HG03108 (cell line): ENCODE data around the gene VPS16.

Experiments
- ATAC-seq: cut with Tn5 transposase; IDR thresholded peaks from one replicate; pipeline ENCODE4 v1.9.1; 2021; ENCODE audit warnings: moderate library complexity; ENCODE audit not compliant: unreplicated experiment

VPS16 gene

GRCh38 chr20:2840138-2840966, at the start of gene VPS16, which contains the start of gene PCED1A:
TSS of gene VPS16 (plus strand) at chr20:2840745. CDS start at chr20:2840775, 30 bp downstream.
TSS of gene PCED1A (minus strand) at chr20:2840655. CDS start at chr20:2839912, 743 bp downstream.
- peak; percentile 94 for ATAC-seq

GRCh38 chr20:2793471-2793870, 47.1 kb upstream of the VPS16 start:
- ATAC-seq: no peak

- no peak for ATAC-seq
These were observed 46.3 kb upstream of the VPS16 start for GRCh38 chr20:2794202-2794748.

- ATAC-seq: no peak
These were observed 45.6 kb upstream of the VPS16 start for GRCh38 chr20:2794866-2795447.

DNA sequence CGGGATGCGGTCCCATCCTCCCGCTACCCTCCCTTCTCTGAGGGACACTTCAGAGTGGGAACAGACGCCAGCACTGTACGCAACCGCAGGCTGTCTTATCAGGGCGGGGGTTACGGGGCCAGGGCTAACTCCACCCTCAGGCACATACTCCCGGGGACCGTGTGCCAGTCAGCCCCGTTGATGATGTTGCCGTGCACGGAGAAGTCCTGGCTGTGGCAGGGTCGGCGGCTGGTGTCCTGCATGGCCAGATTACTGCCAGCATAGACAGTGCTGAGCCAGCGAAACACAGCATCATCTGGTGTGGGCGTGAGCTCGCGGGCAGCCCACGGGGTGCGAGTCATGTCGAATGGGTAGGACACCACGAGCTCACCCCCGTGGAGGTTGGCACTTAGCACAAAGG, 45.1 kb upstream of the VPS16 start:
- no peak for ATAC-seq

DNA sequence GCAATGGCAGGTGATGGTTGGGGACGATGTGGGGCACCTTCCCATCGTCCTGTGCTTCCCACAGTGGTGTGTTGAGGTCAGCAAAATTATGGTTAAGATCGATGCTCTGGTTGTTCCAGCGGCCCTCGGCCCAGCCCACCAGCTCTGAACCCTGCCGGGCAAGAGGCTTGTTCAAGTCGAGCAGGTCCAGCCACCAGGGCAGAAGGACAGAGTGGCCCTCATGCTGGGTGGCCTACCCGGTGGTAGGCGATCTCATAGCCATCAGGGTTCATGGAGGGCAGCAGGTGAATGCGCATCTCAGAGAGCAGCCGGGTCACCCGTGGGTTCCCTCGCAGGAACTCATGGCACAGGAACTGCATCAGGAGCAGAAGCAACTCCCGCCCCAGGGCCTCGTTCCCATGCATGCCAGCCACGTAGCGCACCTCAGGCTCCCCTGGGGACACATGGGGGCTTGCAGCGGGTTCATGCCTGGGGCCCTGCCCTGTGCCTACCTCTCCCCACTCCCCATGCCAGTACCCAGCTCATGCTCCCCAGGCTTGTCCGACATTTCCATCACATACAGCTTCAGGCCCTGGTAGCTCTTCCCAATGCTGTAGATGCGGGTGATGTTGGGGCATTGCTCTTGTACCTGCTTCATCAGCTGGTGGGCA, 44.4 kb upstream of the VPS16 start:
- no peak for ATAC-seq

GRCh38 chr20:2797136-2797983, 43.2 kb upstream of the VPS16 start:
- ATAC-seq: no peak

DNA sequence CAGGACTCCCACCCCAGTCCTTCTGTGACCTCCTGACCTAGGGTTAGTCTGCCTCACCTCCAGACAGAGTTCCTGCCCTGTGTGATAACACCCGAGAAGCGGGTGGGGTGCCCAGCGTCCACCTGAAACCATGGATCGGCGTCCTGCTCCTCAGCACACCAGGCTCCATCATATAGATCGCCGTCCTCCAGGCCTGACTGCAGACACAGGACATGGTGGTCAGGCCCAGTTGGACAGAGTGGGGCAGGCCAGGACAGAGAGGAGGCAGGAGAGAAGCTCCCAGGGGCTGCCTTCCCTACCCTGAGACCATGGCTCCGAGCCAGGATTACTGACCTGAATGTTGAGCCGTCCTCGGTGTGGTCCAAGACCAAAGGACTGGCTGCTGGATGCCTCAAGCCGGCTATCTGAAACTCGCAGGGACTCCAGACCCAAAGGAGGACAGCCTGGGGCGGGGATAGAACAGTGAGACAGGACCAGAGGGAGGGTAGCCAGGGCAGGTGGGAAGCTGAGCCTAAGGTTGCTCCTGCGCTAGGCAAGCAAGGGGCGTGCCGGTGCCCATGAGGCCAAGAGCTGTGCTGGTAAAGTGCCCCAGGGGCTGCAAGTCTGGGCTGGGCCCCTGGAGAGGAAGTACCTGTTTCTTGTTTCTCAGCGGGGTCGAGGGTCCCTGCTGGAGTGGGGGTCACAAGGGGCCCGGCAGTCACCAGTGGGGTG, 42.3 kb upstream of the VPS16 start:
- no peak for ATAC-seq

- no peak for ATAC-seq
These were observed 41.7 kb upstream of the VPS16 start for GRCh38 chr20:2798814-2799213.

- no peak for ATAC-seq
These were observed 41.3 kb upstream of the VPS16 start for GRCh38 chr20:2799271-2799670.

DNA sequence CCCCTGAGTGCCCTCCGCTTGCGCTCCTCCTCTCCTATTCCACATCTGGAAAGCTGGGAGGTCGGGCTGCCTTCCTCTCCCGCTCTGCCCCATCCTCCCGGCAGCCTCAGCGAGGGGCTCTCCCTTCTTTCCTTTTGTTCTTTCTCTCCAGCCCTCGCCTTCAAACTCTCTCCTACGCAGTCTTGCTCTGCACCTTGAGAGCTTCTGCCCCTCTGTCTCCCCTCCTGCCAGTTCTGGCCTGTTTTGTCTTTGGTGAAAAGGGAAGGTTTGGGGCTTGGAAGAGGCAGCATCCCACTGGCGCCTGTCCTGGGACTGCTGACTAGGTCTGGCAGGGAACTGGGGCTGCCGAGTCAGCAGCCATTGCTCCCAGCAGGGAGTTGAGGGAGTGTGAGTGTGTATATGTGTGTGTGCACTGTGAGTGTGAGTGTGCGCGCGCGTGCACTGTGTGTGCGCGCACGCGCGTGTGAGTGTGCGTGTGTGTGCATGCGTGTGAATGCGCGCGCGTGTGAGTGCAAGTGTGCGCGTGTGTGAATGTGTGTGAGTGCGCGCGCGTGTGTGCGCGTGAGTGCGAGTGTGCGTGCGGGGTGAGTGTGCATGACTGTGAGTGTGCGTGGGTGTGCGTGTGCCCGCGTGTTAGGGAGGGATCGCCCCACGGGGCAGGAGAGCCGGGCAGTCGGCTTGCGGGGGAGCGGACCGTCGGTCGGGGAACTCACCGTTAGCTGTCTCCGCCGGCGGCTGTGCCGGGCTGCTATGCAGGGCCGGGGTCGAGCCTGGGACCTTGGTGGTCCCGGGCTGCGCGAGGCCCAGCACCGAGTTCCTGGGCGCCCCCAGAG, 40.6 kb upstream of the VPS16 start:
- ATAC-seq: peak; percentile 10

- ATAC-seq: peak; percentile 34
These were observed 39.8 kb upstream of the VPS16 start, which contains the start of gene CPXM1 for GRCh38 chr20:2800521-2801285. TSS of gene CPXM1 (minus strand) at chr20:2800627. CDS start at chr20:2800572, 55 bp downstream.

- ATAC-seq: peak; percentile 17
These were observed 39.2 kb upstream of the VPS16 start for GRCh38 chr20:2801286-2801728.

- no peak for ATAC-seq
These were observed 36.3 kb upstream of the VPS16 start for GRCh38 chr20:2804041-2804828.

DNA sequence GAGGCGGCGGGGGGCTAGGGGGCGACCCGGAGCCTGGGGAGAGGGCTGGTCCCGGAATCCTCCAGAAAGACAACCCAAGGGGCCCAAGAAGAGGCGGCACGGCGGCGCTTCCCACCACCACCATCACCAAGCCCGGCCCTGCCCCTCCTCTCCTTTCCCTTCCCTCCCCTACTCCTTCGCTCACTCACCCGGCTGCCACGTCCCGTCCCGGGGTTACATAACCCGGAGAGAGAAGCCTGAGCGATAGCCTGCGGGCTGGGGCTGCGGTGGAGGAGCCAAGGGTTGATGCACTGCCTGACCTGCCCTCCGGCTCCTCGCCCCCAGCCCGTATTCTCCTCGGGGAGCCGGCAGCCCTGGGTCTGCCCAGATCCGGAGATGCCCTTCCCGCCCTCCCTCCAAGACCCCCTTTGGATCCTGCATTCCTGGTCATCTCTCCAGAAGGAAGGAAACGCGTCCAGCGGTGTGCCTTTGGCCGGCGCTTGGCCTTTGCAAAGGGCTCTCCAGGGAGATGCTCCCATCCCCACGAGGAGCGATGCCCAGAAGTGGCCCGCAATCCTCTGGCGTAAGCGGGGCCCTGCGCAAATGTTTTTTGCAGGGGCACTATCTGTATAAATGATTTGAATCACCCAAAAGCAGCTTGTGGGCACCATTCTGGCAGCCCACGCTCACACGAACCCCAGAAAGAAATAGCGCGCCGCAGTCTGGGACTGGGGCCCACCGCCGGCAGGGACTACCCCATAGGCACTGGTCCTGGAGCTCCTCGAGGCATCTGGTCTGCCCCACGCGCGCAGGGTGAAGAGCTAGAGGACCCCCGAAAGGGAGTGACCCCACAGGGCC, 35.5 kb upstream of the VPS16 start:
- no peak for ATAC-seq

DNA sequence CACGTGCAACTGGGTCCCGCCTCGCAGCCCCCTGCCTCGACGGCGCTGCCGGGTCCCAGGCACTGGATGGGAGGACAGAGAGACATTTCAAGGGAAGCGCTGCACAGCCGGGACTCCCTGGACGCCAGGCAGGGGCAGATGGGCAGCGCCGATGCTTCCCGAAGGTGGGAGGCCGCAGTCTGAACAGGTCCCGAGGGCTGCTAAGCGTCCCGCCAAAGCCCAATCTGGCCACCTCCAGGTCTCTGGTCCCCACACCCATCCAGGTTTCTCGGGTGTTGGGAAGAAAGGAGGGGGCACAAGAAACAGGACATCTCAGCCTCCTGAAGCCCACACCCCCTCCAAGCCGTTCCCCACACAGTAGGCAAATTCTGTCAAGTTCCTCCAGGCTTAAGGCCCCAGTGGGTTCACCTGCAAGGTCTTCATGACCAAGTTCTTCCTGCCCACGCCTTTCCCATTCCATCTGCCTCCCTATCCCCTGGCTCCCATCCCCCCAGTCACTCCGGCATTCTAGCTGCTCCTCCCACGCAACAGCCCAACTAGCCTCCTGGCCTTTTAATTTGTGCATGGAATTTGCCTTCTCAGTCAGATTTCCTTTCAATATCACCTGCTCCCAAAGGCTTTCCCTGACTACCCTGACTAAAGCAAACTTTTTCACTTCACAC, 34.7 kb upstream of the VPS16 start:
- no peak for ATAC-seq
